Liver (tissue), 9 donors: ENCODE results near the gene PCSK6. TPM values are rescaled to one million over a fixed set of nuclear protein-coding genes. Genes with fewer than 3 reads are reported as not detected.

Experiments
- DNase-seq: peaks from one replicate; pipeline ENCODE4 v3.0.0-alpha.2; 2017; ENCODE audit warnings: low spot score
- H3K27ac ChIP-seq, 2 donors: one replicate each; pipeline ENCODE4 v1.7.0; 2013; ENCODE audit warnings: inconsistent platforms in 2 of 2, low read length in 2 of 2, control low read depth in 1 of 2, low read depth in 1 of 2, mild to moderate bottlenecking in 1 of 2
- H3K27me3 ChIP-seq, 4 donors: one replicate each; pipeline versions ENCODE4 v1.6.1 to v1.7.0; 2013; ENCODE audit warnings: low read length in 3 of 4, inconsistent platforms in 1 of 4, mild to moderate bottlenecking in 1 of 4, moderate library complexity in 1 of 4; ENCODE audit not compliant: control insufficient read depth in 4 of 4, insufficient read depth in 4 of 4
- H3K36me3 ChIP-seq, 4 donors: one replicate each; pipeline versions ENCODE4 v1.6.1 to v1.7.0; 2013; ENCODE audit warnings: low read length in 3 of 4, mild to moderate bottlenecking in 3 of 4, low read depth in 1 of 4, moderate library complexity in 1 of 4; ENCODE audit not compliant: control insufficient read depth in 4 of 4, insufficient read depth in 3 of 4
- H3K4me1 ChIP-seq, 4 donors: one replicate each; pipeline versions ENCODE4 v1.6.1 to v1.7.0; 2013; ENCODE audit warnings: low read length in 3 of 4, mild to moderate bottlenecking in 3 of 4, moderate library complexity in 1 of 4; ENCODE audit not compliant: control insufficient read depth in 4 of 4, insufficient read depth in 4 of 4
- H3K4me3 ChIP-seq, 3 donors: one replicate each; pipeline versions ENCODE4 v1.6.1 to v1.7.0; 2013; ENCODE audit warnings: low read length in 3 of 3, control low read depth in 1 of 3, low read depth in 1 of 3, mild to moderate bottlenecking in 1 of 3
- H3K9ac ChIP-seq, 2 donors: one replicate each; pipeline ENCODE4 v1.7.0; 2013; ENCODE audit warnings: low read length in 2 of 2, mild to moderate bottlenecking in 2 of 2, moderate library complexity in 2 of 2, control low read depth in 1 of 2, low read depth in 1 of 2
- H3K9me3 ChIP-seq, 4 donors: one replicate each; pipeline versions ENCODE4 v1.6.1 to v1.7.0; 2013; ENCODE audit warnings: low read length in 3 of 4; ENCODE audit not compliant: control insufficient read depth in 4 of 4
- EGR1 ChIP-seq, 2 donors: IDR thresholded peaks; 2 replicates each; pipeline ENCODE4 v1.6.1; 2016 to 2018; ENCODE audit warnings: antibody characterized with exemption in 2 of 2, low read depth in 2 of 2
- FOXA1 ChIP-seq: IDR thresholded peaks from 2 replicates; pipeline ENCODE4 v1.6.1; 2016; ENCODE audit warnings: antibody characterized with exemption
- FOXA2 ChIP-seq: IDR thresholded peaks from 2 replicates; pipeline ENCODE4 v1.6.1; 2016; ENCODE audit warnings: antibody characterized with exemption
- GABPA ChIP-seq, 2 donors: IDR thresholded peaks in 1 of 2; conservative IDR thresholded peaks in 1 of 2; 2 replicates each; pipeline ENCODE4 v1.6.1; 2016; ENCODE audit warnings: antibody characterized with exemption in 2 of 2, mild to moderate bottlenecking in 1 of 2, moderate library complexity in 1 of 2
- HNF4A ChIP-seq, 2 donors: conservative IDR thresholded peaks; 2 replicates each; pipeline ENCODE4 v1.6.1; 2016; ENCODE audit warnings: antibody characterized with exemption in 2 of 2, mild to moderate bottlenecking in 2 of 2
- HNF4G ChIP-seq: IDR thresholded peaks from 2 replicates; pipeline ENCODE4 v1.6.1; 2016; ENCODE audit warnings: antibody characterized with exemption
- JUND ChIP-seq, 2 donors: IDR thresholded peaks; 2 replicates each; pipeline ENCODE4 v1.6.1; 2016; ENCODE audit warnings: antibody characterized with exemption in 2 of 2
- NR2F2 ChIP-seq: IDR thresholded peaks from 2 replicates; pipeline ENCODE4 v1.6.1; 2016; ENCODE audit warnings: antibody characterized with exemption
- RAD21 ChIP-seq, 2 donors: IDR thresholded peaks; 2 replicates each; pipeline ENCODE4 v1.6.1; 2016; ENCODE audit warnings: antibody characterized with exemption in 2 of 2, mild to moderate bottlenecking in 2 of 2
- RXRA ChIP-seq, 2 donors: IDR thresholded peaks; 2 replicates each; pipeline ENCODE4 v1.6.1; 2017 to 2018; ENCODE audit warnings: antibody characterized with exemption in 2 of 2, mild to moderate bottlenecking in 1 of 2
- SP1 ChIP-seq: IDR thresholded peaks from 2 replicates; pipeline ENCODE4 v1.6.1; 2018; ENCODE audit warnings: antibody characterized with exemption, mild to moderate bottlenecking
- TAF1 ChIP-seq: conservative IDR thresholded peaks from 2 replicates; pipeline ENCODE4 v1.6.1; 2016; ENCODE audit warnings: antibody characterized with exemption, mild to moderate bottlenecking
- YY1 ChIP-seq: IDR thresholded peaks from 2 replicates; pipeline ENCODE4 v1.6.1; 2016; ENCODE audit warnings: antibody characterized with exemption, mild to moderate bottlenecking
- WGBS: extraction: QIAGEN DNeasy Blood & Tissue Kit; methylation state at CpG from one replicate; pipeline ENCODE4 v1.1.7; 2013; 5-methylcytosine and 5-hydroxymethylcytosine counted together
- polyA plus RNA-seq, 2 donors: library from polyadenylated mRNA; stranded (reverse) in 1 of 2; unstranded in 1 of 2; fragments of 200-250 nt in 1 of 2; fragments of >200 nt in 1 of 2; fragmentation: Nextera tagmentation in 1 of 2; extraction: Ambion mirVana in 1 of 2; gene quantifications; one replicate each; pipeline versions ENCODE4 v1.2.1 to v1.2.3, GENCODE V29; 2013 to 2015
- total RNA-seq, 2 donors: library from RNA; depleted of rRNA; stranded (reverse); fragments of >200 nt; gene quantifications; one replicate each; pipeline ENCODE4 v1.2.3, GENCODE V29; 2014
- TF ChIP-seq, protein P1 (sequence below): fragments of 150-350 bp; IDR thresholded peaks from 2 replicates; pipeline ENCODE4 v1.5.1; 2017; ENCODE audit warnings: improper control_type of control experiment, low read depth, low read length; ENCODE audit not compliant: missing input control
- TF ChIP-seq, protein P2 (sequence below): IDR thresholded peaks from 2 replicates; pipeline ENCODE4 v1.6.1; 2016; ENCODE audit warnings: antibody characterized with exemption, mild to moderate bottlenecking
- TF ChIP-seq, protein P3 (sequence below): IDR thresholded peaks from 2 replicates; pipeline ENCODE4 v1.6.1; 2016; ENCODE audit warnings: antibody characterized with exemption
- TF ChIP-seq, protein P4 (sequence below): IDR thresholded peaks from 2 replicates; pipeline ENCODE4 v1.6.1; 2016; ENCODE audit warnings: antibody characterized with exemption
- TF ChIP-seq, protein P5 (sequence below): IDR thresholded peaks from 2 replicates; pipeline ENCODE4 v1.6.1; 2016; ENCODE audit warnings: antibody characterized with exemption
- donor health status: healthy.
- donor health status: healthy.
- donor health status: healthy.
- donor health status: healthy.
- donor health status: healthy.

The PCSK6 gene
- total and polyA plus RNA-seq, 4 donors = 94.8 to 398 (median 168) TPM

DNA sequence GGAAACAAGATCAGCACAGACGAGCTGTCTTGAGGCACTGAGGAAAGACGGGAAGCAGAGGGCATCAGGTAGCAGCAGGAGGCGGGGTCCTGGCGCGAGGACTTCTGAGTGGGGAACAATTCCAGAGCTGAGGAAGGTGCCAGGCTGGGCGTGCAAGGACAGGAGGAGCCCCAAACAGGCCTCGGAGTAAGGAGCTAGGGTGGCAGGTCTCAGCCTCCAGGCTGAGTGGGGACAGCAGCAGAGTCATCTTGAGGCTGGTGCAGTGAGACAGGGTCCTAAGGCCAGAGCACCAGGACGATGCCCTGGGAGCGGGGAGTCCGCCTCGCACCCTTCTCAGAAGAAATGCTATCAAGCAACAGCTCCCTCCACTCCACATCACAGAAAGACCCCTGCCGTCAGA, 78.4 kb downstream of the PCSK6 start:
- DNase-seq = no peak

More for the DNA sequence above, 78.4 kb downstream of the PCSK6 start:
- no peak overlapping the region for H3K9ac ChIP-seq
- peaks cover 7 to 63% (median 47%) of the 10 kb centered on the region in 4 donors for H3K36me3 ChIP-seq
- no peak overlapping the region for H3K4me3 ChIP-seq
- no peaks in the 10 kb centered on the region for H3K9me3 ChIP-seq
- no peaks in the 10 kb centered on the region for H3K4me1 ChIP-seq
- TF ChIP-seq GABPA (IDR thresholded peaks at IDR 0.05 in 1 of 2, conservative IDR thresholded peaks at IDR 0.05 in 1 of 2) = no peak
- TF ChIP-seq HNF4G = no peak
- TF ChIP-seq, protein P1, sequence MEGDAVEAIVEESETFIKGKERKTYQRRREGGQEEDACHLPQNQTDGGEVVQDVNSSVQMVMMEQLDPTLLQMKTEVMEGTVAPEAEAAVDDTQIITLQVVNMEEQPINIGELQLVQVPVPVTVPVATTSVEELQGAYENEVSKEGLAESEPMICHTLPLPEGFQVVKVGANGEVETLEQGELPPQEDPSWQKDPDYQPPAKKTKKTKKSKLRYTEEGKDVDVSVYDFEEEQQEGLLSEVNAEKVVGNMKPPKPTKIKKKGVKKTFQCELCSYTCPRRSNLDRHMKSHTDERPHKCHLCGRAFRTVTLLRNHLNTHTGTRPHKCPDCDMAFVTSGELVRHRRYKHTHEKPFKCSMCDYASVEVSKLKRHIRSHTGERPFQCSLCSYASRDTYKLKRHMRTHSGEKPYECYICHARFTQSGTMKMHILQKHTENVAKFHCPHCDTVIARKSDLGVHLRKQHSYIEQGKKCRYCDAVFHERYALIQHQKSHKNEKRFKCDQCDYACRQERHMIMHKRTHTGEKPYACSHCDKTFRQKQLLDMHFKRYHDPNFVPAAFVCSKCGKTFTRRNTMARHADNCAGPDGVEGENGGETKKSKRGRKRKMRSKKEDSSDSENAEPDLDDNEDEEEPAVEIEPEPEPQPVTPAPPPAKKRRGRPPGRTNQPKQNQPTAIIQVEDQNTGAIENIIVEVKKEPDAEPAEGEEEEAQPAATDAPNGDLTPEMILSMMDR = no peak
- TF ChIP-seq RXRA (IDR thresholded peaks at IDR 0.05) = no peak
- no peak for TF ChIP-seq JUND (IDR thresholded peaks at IDR 0.05)
- TF ChIP-seq EGR1 (IDR thresholded peaks at IDR 0.05; ENCODE audit: low read depth in 2 of 2) = no peak
- TF ChIP-seq, protein P2, sequence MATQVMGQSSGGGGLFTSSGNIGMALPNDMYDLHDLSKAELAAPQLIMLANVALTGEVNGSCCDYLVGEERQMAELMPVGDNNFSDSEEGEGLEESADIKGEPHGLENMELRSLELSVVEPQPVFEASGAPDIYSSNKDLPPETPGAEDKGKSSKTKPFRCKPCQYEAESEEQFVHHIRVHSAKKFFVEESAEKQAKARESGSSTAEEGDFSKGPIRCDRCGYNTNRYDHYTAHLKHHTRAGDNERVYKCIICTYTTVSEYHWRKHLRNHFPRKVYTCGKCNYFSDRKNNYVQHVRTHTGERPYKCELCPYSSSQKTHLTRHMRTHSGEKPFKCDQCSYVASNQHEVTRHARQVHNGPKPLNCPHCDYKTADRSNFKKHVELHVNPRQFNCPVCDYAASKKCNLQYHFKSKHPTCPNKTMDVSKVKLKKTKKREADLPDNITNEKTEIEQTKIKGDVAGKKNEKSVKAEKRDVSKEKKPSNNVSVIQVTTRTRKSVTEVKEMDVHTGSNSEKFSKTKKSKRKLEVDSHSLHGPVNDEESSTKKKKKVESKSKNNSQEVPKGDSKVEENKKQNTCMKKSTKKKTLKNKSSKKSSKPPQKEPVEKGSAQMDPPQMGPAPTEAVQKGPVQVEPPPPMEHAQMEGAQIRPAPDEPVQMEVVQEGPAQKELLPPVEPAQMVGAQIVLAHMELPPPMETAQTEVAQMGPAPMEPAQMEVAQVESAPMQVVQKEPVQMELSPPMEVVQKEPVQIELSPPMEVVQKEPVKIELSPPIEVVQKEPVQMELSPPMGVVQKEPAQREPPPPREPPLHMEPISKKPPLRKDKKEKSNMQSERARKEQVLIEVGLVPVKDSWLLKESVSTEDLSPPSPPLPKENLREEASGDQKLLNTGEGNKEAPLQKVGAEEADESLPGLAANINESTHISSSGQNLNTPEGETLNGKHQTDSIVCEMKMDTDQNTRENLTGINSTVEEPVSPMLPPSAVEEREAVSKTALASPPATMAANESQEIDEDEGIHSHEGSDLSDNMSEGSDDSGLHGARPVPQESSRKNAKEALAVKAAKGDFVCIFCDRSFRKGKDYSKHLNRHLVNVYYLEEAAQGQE = no peak
- no peak for TF ChIP-seq YY1
- TF ChIP-seq SP1 = no peak
- no peak for TF ChIP-seq FOXA1
- TF ChIP-seq, protein P3, sequence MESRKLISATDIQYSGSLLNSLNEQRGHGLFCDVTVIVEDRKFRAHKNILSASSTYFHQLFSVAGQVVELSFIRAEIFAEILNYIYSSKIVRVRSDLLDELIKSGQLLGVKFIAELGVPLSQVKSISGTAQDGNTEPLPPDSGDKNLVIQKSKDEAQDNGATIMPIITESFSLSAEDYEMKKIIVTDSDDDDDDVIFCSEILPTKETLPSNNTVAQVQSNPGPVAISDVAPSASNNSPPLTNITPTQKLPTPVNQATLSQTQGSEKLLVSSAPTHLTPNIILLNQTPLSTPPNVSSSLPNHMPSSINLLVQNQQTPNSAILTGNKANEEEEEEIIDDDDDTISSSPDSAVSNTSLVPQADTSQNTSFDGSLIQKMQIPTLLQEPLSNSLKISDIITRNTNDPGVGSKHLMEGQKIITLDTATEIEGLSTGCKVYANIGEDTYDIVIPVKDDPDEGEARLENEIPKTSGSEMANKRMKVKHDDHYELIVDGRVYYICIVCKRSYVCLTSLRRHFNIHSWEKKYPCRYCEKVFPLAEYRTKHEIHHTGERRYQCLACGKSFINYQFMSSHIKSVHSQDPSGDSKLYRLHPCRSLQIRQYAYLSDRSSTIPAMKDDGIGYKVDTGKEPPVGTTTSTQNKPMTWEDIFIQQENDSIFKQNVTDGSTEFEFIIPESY = no peak
- no peak for TF ChIP-seq FOXA2
- no peak for TF ChIP-seq RAD21 (IDR thresholded peaks at IDR 0.05)
- TF ChIP-seq TAF1 = no peak
- TF ChIP-seq HNF4A (conservative IDR thresholded peaks at IDR 0.05) = no peak
- TF ChIP-seq, protein P4, sequence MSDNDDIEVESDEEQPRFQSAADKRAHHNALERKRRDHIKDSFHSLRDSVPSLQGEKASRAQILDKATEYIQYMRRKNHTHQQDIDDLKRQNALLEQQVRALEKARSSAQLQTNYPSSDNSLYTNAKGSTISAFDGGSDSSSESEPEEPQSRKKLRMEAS = no peak
- TF ChIP-seq, protein P5, sequence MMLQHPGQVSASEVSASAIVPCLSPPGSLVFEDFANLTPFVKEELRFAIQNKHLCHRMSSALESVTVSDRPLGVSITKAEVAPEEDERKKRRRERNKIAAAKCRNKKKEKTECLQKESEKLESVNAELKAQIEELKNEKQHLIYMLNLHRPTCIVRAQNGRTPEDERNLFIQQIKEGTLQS = no peak
- no peak for TF ChIP-seq NR2F2
- H3K27me3 ChIP-seq = no peaks in the 10 kb centered on the region
- 91% methylated on average over 12 of the region's 12 CpGs for WGBS
- no peak overlapping the region for H3K27ac ChIP-seq
